Pericardium fibroblast (primary cell): ENCODE measurements around the gene ADK. TPM values are rescaled to one million over a fixed set of nuclear protein-coding genes. Genes with fewer than 3 reads are reported as not detected.

Experiments
- total RNA-seq: library from RNA; depleted of rRNA; stranded (reverse); fragments of >200 nt; gene quantifications from 2 replicates; pipeline ENCODE4 v1.2.3, GENCODE V29; 2015

The ADK gene
- 16.1 and 22.1 TPM in 2 replicates for total RNA-seq

DNA sequence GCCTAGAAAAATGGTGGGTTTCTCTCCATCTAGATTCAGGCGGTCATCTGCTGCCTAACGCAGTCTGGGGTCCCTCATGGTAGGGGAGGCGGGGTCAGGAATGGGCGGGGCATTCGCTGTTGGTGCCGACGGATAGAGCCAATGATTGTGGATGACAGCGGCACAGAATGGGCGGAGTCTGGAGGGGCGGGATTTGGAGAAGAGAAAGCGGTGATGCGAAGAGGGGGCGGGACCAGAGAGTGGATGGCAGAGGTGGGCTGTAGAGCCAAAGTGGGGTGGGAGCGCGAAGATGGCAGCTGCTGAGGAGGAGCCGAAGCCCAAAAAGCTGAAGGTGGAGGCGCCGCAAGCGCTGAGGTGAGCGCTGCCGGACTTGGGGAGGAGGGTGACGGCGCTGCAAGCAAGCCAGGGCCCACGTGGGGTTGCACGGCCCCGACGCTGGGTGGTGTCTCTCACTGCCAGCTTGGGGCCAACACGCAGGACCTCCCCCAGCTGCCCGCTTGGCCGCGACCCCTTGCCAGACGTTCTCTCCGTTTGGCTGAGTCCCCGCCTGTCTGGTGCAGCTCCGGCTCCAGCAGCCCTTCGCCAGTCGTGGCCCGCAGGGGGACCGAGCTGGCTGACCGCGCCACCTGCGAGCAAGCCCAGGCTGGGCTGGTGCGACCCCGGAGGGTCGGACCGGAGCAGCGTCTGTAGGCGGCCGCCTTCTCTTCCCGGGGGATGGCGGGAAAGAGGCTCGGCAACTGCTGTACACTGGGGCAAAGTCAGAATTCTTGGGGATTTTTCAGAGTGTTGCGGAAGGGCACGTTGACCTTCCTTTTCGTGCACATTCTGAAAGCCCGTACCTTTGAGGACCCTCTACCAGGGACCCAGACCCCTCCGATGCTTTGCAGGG lies at the start of gene ADK:
ADK (plus strand) TSS at position 232 of the 889 bp plus-strand sequence; CDS start at position 290, 58 bp downstream.

DNA sequence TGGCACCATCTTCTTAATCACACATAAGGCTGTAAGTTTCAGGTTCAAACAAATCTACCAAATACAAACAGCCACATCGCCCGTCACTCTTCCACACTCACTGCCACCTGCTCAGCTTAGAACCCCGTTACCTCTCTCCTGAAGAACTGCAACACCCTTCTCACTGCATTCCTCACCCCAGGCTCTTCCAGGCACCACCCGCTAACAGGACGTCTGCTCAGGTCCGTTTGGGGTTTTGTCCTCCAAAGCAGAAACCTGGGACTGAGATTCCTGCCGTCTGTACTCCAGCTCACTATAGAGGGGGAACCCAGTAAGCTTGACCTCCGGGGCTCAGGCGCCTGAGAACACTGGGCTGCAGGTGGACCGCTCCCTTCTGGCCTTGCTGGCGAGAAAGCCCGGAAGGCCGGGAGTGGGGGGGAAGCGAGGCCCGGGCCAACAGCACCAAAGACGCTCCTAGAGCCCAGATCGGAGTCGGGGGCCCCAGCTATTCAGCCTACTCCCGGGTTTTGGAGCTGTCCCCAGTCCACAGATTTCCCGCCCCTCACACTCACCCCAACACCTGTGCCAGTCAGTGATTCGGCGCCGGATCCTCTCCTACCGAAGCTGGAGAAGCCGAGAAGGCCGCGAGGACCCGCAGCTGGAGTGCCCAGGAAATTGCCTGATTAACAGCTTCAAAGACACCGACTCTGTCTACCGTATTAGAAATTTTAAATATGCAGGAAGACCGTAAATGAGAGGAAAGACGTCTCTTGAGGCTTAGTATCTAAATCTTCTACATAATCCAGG lies 624 bp upstream of the ADK start, which contains the start of gene AP3M1:
AP3M1 (minus strand) TSS at position 625 of the 786 bp plus-strand sequence. CDS start 12,449 bp downstream, outside the sequence.

Other genes starting within 250 kb of the ADK start
- 52.7 and 77.5 TPM in 2 replicates for gene PLAU, start 240.1 kb upstream of the ADK start, total RNA-seq
- 101 and 277 TPM in 2 replicates for gene VCL, start 153.1 kb upstream of the ADK start, total RNA-seq
- 23.3 and 27.9 TPM in 2 replicates for gene AP3M1, start 393 bp upstream of the ADK start, total RNA-seq